GM12872 (cell line): ENCODE measurements around the gene ZNF213.

Source experiments
- CTCF ChIP-seq: IDR thresholded peaks from 3 replicates; pipeline ENCODE4 v1.5.1; 2011; ENCODE audit warnings: low read depth, mild to moderate bottlenecking, low read length, moderate library complexity; ENCODE audit not compliant: insufficient read depth

The ZNF213 gene

GRCh38 chr16:3150346-3151218 lies 15.8 kb downstream of the ZNF213 start:
- no peak for TF ChIP-seq CTCF

GRCh38 chr16:3152027-3152276 lies 17.1 kb downstream of the ZNF213 start:
- TF ChIP-seq CTCF, result no peak

- TF ChIP-seq CTCF, result peak; percentile 51
These were observed 17.6 kb downstream of the ZNF213 start for GRCh38 chr16:3152277-3152990.

GRCh38 chr16:3152991-3153368 lies 18.2 kb downstream of the ZNF213 start:
- no peak for TF ChIP-seq CTCF

GRCh38 chr16:3155181-3155580 lies 20.4 kb downstream of the ZNF213 start:
- TF ChIP-seq CTCF, result no peak

GRCh38 chr16:3155972-3156371 lies 21.1 kb downstream of the ZNF213 start:
- no peak for TF ChIP-seq CTCF

- no peak for TF ChIP-seq CTCF
These were observed 22.6 kb downstream of the ZNF213 start for GRCh38 chr16:3157229-3158025.
